HepG2 (cell line): ENCODE data around the gene BCKDHB. TPM values are rescaled to one million over a fixed set of nuclear protein-coding genes. Genes with fewer than 3 reads are reported as not detected.

Source experiments
- CHD2 ChIP-seq: IDR thresholded peaks from 2 replicates; pipeline ENCODE4 v1.6.1; 2011; ENCODE audit warnings: low read depth, low read length, improper control_type of control experiment
- FOXO1 ChIP-seq: sonication (generic); formaldehyde crosslinking; IDR thresholded peaks from 2 replicates; pipeline ENCODE4 v1.4.0; 2020; ENCODE audit warnings: missing genetic modification reagents
- GMEB2 ChIP-seq: IDR thresholded peaks from 2 replicates; pipeline ENCODE4 v1.6.1; 2016; ENCODE audit warnings: missing biosample characterization, missing genetic modification reagents, low read depth
- KDM1A ChIP-seq: IDR thresholded peaks from 2 replicates; pipeline ENCODE4 v1.6.1; 2016; ENCODE audit warnings: missing compliant biosample characterization
- KLF16 ChIP-seq, 2 experiments: sonication (generic) in 1 of 2; formaldehyde crosslinking in 1 of 2; IDR thresholded peaks; 2 replicates each; pipeline versions ENCODE4 v1.6.1 to v1.8.0; 2016 to 2023; ENCODE audit warnings: missing genetic modification reagents in 2 of 2, missing compliant biosample characterization in 1 of 2
- NCOA1 ChIP-seq: sonication (generic); formaldehyde crosslinking; IDR thresholded peaks from 2 replicates; pipeline ENCODE4 v1.9.0; 2021; ENCODE audit warnings: missing genetic modification reagents
- RBFOX2 ChIP-seq: fragments of 200-400 bp; formaldehyde crosslinking; IDR thresholded peaks from 2 replicates; pipeline ENCODE4 v1.6.1; 2017; ENCODE audit warnings: low read depth, mild to moderate bottlenecking, low read length
- SALL2 ChIP-seq: sonication (generic); formaldehyde crosslinking; IDR thresholded peaks from 2 replicates; pipeline ENCODE4 v1.8.1; 2023; ENCODE audit warnings: mild to moderate bottlenecking, missing genetic modification reagents, inconsistent platforms
- SOX13 ChIP-seq, 3 experiments: fragments of 450-650 bp in 1 of 3; sonication (generic) in 1 of 3; formaldehyde crosslinking in 1 of 3; IDR thresholded peaks in 2 of 3; conservative IDR thresholded peaks in 1 of 3; 2 replicates each; pipeline versions ENCODE4 v1.5.0 to v1.6.1; 2016 to 2020; ENCODE audit warnings: antibody characterized with exemption in 1 of 3, mild to moderate bottlenecking in 1 of 3, missing compliant biosample characterization in 1 of 3, missing genetic modification reagents in 1 of 3, moderate library complexity in 1 of 3
- ZFP82 ChIP-seq: sonication (generic); formaldehyde crosslinking; IDR thresholded peaks from 2 replicates; pipeline ENCODE4 v1.5.1; 2020; ENCODE audit warnings: mild to moderate bottlenecking, missing genetic modification reagents, borderline replicate concordance
- ZHX2 ChIP-seq, 2 experiments: sonication (generic) in 1 of 2; formaldehyde crosslinking in 1 of 2; IDR thresholded peaks; 2 replicates each; pipeline versions ENCODE4 v1.6.1 to v1.9.0; 2014 to 2022; ENCODE audit warnings: antibody characterized with exemption in 1 of 2, borderline replicate concordance in 1 of 2, inconsistent platforms in 1 of 2, low read depth in 1 of 2, missing genetic modification reagents in 1 of 2
- ZNF136 ChIP-seq: sonication (generic); formaldehyde crosslinking; IDR thresholded peaks from 2 replicates; pipeline ENCODE4 v1.8.1; 2022; ENCODE audit warnings: low read depth, mild to moderate bottlenecking, moderate library complexity, missing genetic modification reagents
- ZNF17 ChIP-seq: sonication (generic); formaldehyde crosslinking; IDR thresholded peaks from 2 replicates; pipeline ENCODE4 v1.5.0; 2020; ENCODE audit warnings: mild to moderate bottlenecking, missing genetic modification reagents
- ZNF18 ChIP-seq: sonication (generic); formaldehyde crosslinking; IDR thresholded peaks from 2 replicates; pipeline ENCODE4 v1.8.0; 2022; ENCODE audit warnings: mild to moderate bottlenecking, missing genetic modification reagents; ENCODE audit not compliant: insufficient replicate concordance
- ZNF260 ChIP-seq: sonication (generic); formaldehyde crosslinking; IDR thresholded peaks from 2 replicates; pipeline ENCODE4 v1.4.0; 2020; ENCODE audit warnings: missing genetic modification reagents, low read depth, mild to moderate bottlenecking, borderline replicate concordance
- ZNF607 ChIP-seq: sonication (generic); formaldehyde crosslinking; IDR thresholded peaks from 2 replicates; pipeline ENCODE4 v1.5.1; 2020; ENCODE audit warnings: missing genetic modification reagents, mild to moderate bottlenecking, borderline replicate concordance
- ZNF644 ChIP-seq: IDR thresholded peaks from 2 replicates; pipeline ENCODE4 v1.6.1; 2016; ENCODE audit warnings: low read depth
- ZNF713 ChIP-seq: sonication (generic); formaldehyde crosslinking; IDR thresholded peaks from 2 replicates; pipeline ENCODE4 v1.4.0; 2020; ENCODE audit warnings: mild to moderate bottlenecking, missing genetic modification reagents
- polyA plus RNA-seq, 8 experiments: library from polyadenylated mRNA; depleted of rRNA in 3 of 8; stranded (reverse) in 7 of 8; unstranded in 1 of 8; fragments of >200 nt; fragmentation: Illumina TruSeq in 4 of 8; extraction: Trizol in 4 of 8; gene quantifications; 2 replicates each; pipeline versions ENCODE4 v1.2.1 to v1.2.3, GENCODE V29; 2011 to 2016; ENCODE audit warnings: low read depth in 4 of 8, missing spikeins in 1 of 8, mixed read lengths in 1 of 8; ENCODE audit not compliant: insufficient read depth in 1 of 8
- total RNA-seq, 5 experiments: library from RNA; depleted of rRNA; stranded (reverse); fragments of >200 nt; fragmentation: Illumina TruSeq; extraction: Trizol; gene quantifications; 2 replicates each; pipeline ENCODE4 v1.2.3, GENCODE V29; 2016; ENCODE audit warnings: low read depth in 1 of 5

BCKDHB gene
- total and polyA plus RNA-seq, 2 of the 13 experiments (the other 11 are each of a cell fraction or from before 2014, with no cell fraction given): 10.8 to 13.6 TPM

GRCh38 chr6:80106418-80107235 is at the start of gene BCKDHB (continued):
- TF ChIP-seq ZHX2 (IDR thresholded peaks at IDR 0.05; ENCODE audit: low read depth): no peak
- 0 out of 2 replicates have a peak, but pooled peaks have one; percentile 22 for TF ChIP-seq ZHX2 (CRISPR knock-in tag; IDR thresholded peaks at IDR 0.05; ENCODE audit: borderline replicate concordance)
- no peak for TF ChIP-seq KDM1A (CRISPR knock-in tag)
- TF ChIP-seq RBFOX2: peak; percentile 95
- TF ChIP-seq SOX13 (IDR thresholded peaks at IDR 0.05): peak; percentile 34; the same call in 1 of the 2 replicates
- TF ChIP-seq SOX13 (CRISPR knock-in tag; conservative IDR thresholded peaks at IDR 0.05 in 1 of 2, IDR thresholded peaks at IDR 0.05 in 1 of 2): no peak
- 0 out of 2 replicates have a peak, but pooled peaks have one; percentile 57 for TF ChIP-seq ZNF136 (CRISPR knock-in tag)
- no peak for TF ChIP-seq FOXO1
- TF ChIP-seq CHD2: no peak
- TF ChIP-seq ZNF17: no peak
- peak; percentile 23; the same call in 1 of the 2 replicates for TF ChIP-seq ZNF644 (CRISPR knock-in tag)
- TF ChIP-seq KLF16 (CRISPR knock-in tag; IDR thresholded peaks at IDR 0.05): 0 out of 4 replicates have a peak, but pooled peaks of 1 of the 2 experiments have one; percentile 64
- TF ChIP-seq ZNF18 (CRISPR knock-in tag): peak; percentile 63
- TF ChIP-seq ZNF607 (CRISPR knock-in tag): no peak; the same call in 1 of the 2 replicates
- TF ChIP-seq GMEB2: no peak
- no peak for TF ChIP-seq ZNF713 (CRISPR knock-in tag)
- TF ChIP-seq SALL2 (CRISPR knock-in tag): peak; percentile 59; the same call in 1 of the 2 replicates
- TF ChIP-seq ZNF260 (CRISPR knock-in tag): no peak
- TF ChIP-seq NCOA1: no peak
- TF ChIP-seq ZFP82 (CRISPR knock-in tag): 0 out of 2 replicates have a peak, but pooled peaks have one; percentile 26
